ENCODE results near the gene CDK12. TPM values are rescaled to one million over a fixed set of nuclear protein-coding genes. Genes with fewer than 3 reads are reported as not detected.

Gene CDK12
- total and polyA plus RNA-seq, 9 of the 15 experiments (the other 6 are each of a cell fraction or from before 2014, with no cell fraction given): 3.4 to 65.6 (median 36.8) TPM

DNA sequence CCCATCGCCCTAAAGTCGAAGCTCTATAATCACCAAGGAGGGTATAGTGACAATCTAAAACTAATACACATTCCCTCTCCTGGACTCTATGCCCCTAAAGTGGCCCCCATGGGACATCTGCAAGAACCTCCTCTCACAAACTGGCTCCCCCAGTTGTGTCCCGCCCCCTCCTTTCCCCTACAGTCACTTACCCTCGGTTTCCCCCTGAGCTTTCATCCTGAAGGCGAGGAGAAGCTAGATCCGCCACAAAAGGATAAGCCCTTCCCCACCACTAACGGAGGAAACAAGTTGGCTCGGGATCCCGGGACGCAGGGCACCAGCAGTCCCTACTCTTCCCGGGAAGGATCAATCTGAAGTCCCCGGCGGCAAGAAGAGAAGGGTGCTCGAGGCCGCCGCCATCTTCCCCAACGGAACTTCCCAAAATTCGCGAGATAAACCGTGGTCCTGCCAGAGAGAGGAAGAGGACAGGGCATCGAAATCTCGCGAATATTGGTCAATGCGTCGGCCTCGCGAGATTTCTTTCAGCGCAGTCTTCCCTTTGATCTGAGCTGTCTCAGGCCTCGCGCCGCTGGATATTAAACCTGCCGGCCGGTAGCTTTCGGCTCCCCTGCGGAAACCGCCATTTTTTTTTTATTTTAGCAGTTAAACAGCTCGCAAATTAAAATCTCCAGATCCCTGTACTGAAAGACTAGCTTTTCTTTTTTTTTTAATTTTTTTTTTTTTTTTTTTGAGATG, 10.3 kb upstream of the CDK12 start, which contains the start of gene MED1 (continued):
- TF ChIP-seq CAMTA2 (CRISPR knock-in tag; conservative IDR thresholded peaks at IDR 0.05) (no peak), SP2 (IDR thresholded peaks at IDR 0.05; ENCODE audit: extremely low read depth, low read depth, low read length, poor library complexity, severe bottlenecking) (no peak), DPF2 (IDR thresholded peaks at IDR 0.05) (no peak), MTA1 (IDR thresholded peaks at IDR 0.05; ENCODE audit: borderline replicate concordance) (no peak), RBM34 (IDR thresholded peaks at IDR 0.05; ENCODE audit: borderline replicate concordance, insufficient read depth, low read length) (no peak), ZFP30 (CRISPR knock-in tag; IDR thresholded peaks at IDR 0.05; ENCODE audit: borderline replicate concordance) (no peak), LEF1 (IDR thresholded peaks at IDR 0.05) (peak; percentile 97), NFXL1 (CRISPR knock-in tag; IDR thresholded peaks at IDR 0.05) (no peak), SUPT5H (IDR thresholded peaks at IDR 0.05) (peak; percentile 94), EGR1 (conservative IDR thresholded peaks at IDR 0.05) (peak; percentile 79), SIRT6 (IDR thresholded peaks at IDR 0.05; ENCODE audit: low read depth, low read length) (no peak), MEF2A (IDR thresholded peaks at IDR 0.05; ENCODE audit: control insufficient read depth, low read depth, low read length) (no peak), ZNF77 (CRISPR knock-in tag; IDR thresholded peaks at IDR 0.05) (no peak), KHSRP (IDR thresholded peaks at IDR 0.05) (no peak), HNRNPK (IDR thresholded peaks at IDR 0.05; ENCODE audit: low read depth, low read length, poor library complexity, severe bottlenecking) (no peak), ZBTB43 (CRISPR knock-in tag; IDR thresholded peaks at IDR 0.05) (no peak), PTRF (tag; IDR thresholded peaks at IDR 0.05) (no peak), NCOA6 (IDR thresholded peaks at IDR 0.05) (no peak), ZNF644 (tag; IDR thresholded peaks at IDR 0.05; ENCODE audit: low read depth) (no peak), KAT2B (IDR thresholded peaks at IDR 0.05; ENCODE audit: low read depth, low read length) (no peak), ILK (tag; IDR thresholded peaks at IDR 0.05; ENCODE audit: borderline replicate concordance, low read depth) (no peak), PTBP1 (IDR thresholded peaks at IDR 0.05; ENCODE audit: low read depth, low read length) (no peak), ZNF830 (CRISPR knock-in tag; IDR thresholded peaks at IDR 0.05) (no peak)
- TF ChIP-seq, protein P1, sequence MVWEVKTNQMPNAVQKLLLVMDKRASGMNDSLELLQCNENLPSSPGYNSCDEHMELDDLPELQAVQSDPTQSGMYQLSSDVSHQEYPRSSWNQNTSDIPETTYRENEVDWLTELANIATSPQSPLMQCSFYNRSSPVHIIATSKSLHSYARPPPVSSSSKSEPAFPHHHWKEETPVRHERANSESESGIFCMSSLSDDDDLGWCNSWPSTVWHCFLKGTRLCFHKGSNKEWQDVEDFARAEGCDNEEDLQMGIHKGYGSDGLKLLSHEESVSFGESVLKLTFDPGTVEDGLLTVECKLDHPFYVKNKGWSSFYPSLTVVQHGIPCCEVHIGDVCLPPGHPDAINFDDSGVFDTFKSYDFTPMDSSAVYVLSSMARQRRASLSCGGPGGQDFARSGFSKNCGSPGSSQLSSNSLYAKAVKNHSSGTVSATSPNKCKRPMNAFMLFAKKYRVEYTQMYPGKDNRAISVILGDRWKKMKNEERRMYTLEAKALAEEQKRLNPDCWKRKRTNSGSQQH (CRISPR knock-in tag; IDR thresholded peaks at IDR 0.05): no peak
- TF ChIP-seq, protein P2, sequence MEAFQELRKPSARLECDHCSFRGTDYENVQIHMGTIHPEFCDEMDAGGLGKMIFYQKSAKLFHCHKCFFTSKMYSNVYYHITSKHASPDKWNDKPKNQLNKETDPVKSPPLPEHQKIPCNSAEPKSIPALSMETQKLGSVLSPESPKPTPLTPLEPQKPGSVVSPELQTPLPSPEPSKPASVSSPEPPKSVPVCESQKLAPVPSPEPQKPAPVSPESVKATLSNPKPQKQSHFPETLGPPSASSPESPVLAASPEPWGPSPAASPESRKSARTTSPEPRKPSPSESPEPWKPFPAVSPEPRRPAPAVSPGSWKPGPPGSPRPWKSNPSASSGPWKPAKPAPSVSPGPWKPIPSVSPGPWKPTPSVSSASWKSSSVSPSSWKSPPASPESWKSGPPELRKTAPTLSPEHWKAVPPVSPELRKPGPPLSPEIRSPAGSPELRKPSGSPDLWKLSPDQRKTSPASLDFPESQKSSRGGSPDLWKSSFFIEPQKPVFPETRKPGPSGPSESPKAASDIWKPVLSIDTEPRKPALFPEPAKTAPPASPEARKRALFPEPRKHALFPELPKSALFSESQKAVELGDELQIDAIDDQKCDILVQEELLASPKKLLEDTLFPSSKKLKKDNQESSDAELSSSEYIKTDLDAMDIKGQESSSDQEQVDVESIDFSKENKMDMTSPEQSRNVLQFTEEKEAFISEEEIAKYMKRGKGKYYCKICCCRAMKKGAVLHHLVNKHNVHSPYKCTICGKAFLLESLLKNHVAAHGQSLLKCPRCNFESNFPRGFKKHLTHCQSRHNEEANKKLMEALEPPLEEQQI (IDR thresholded peaks at IDR 0.05): no peak

All from K562 (cell line).